Astrocyte (in vitro differentiated cells and primary cell): Measurements from ENCODE around the gene IL1RAP. TPM values are rescaled to one million over a fixed set of nuclear protein-coding genes. Genes with fewer than 3 reads are reported as not detected.

Source experiments
- DNase-seq: peaks from one replicate; pipeline ENCODE4 v3.0.0-alpha.2; 2010; ENCODE audit warnings: low read depth
- FAIRE-seq: peaks from 2 replicates; lab custom pipeline; 2011; peaks lifted over from hg19 to GRCh38; lab: Jason Lieb, UNC
- H2AFZ ChIP-seq: 2 replicates; pipeline ENCODE4 v1.6.0; 2012; ENCODE audit warnings: low read depth, low read length, inconsistent platforms
- H3K27ac ChIP-seq: 2 replicates; pipeline ENCODE4 v1.5.1; 2011; ENCODE audit warnings: low read depth, low read length, inconsistent platforms
- H3K27me3 ChIP-seq: 2 replicates; pipeline ENCODE4 v1.6.0; 2011; ENCODE audit warnings: low read length, inconsistent platforms; ENCODE audit not compliant: insufficient read depth
- H3K36me3 ChIP-seq: 2 replicates; pipeline ENCODE4 v1.5.1; 2011; ENCODE audit warnings: low read length, inconsistent platforms; ENCODE audit not compliant: insufficient read depth
- H3K4me1 ChIP-seq: 2 replicates; pipeline ENCODE4 v1.5.1; 2011; ENCODE audit warnings: low read length, inconsistent platforms; ENCODE audit not compliant: insufficient read depth
- H3K4me2 ChIP-seq: 2 replicates; pipeline ENCODE4 v1.6.0; 2012; ENCODE audit warnings: low read length, inconsistent platforms
- H3K4me3 ChIP-seq: 2 replicates; pipeline ENCODE4 v1.5.1; 2011; ENCODE audit warnings: low read depth, mild to moderate bottlenecking, low read length, inconsistent platforms; ENCODE audit not compliant: insufficient read depth
- H3K79me2 ChIP-seq: 2 replicates; pipeline ENCODE4 v1.6.0; 2012; ENCODE audit warnings: mild to moderate bottlenecking, low read length, inconsistent platforms; ENCODE audit not compliant: insufficient read depth
- H3K9ac ChIP-seq: 2 replicates; pipeline ENCODE4 v1.6.0; 2012; ENCODE audit warnings: mild to moderate bottlenecking, low read length, inconsistent platforms
- H3K9me3 ChIP-seq: 2 replicates; pipeline ENCODE4 v1.5.1; 2012; ENCODE audit warnings: low read depth, mild to moderate bottlenecking, low read length, inconsistent platforms; ENCODE audit not compliant: insufficient read depth
- H4K20me1 ChIP-seq: 2 replicates; pipeline ENCODE4 v1.6.0; 2012; ENCODE audit warnings: low read length, inconsistent platforms; ENCODE audit not compliant: insufficient read depth
- H3K27ac Mint-ChIP-seq: one replicate; pipeline ENCODE4 v1.8.0; 2021; ENCODE audit warnings: mild to moderate bottlenecking, mixed read lengths; ENCODE audit not compliant: unreplicated experiment
- H3K27me3 Mint-ChIP-seq: one replicate; pipeline ENCODE4 v1.8.0; 2021; ENCODE audit warnings: low read depth, mixed read lengths; ENCODE audit not compliant: unreplicated experiment
- H3K36me3 Mint-ChIP-seq: one replicate; pipeline ENCODE4 v1.8.0; 2021; ENCODE audit warnings: low read depth, mixed read lengths; ENCODE audit not compliant: unreplicated experiment
- H3K4me1 Mint-ChIP-seq: one replicate; pipeline ENCODE4 v1.8.0; 2021; ENCODE audit warnings: low read depth, mixed read lengths; ENCODE audit not compliant: unreplicated experiment
- H3K4me3 Mint-ChIP-seq: one replicate; pipeline ENCODE4 v1.8.0; 2021; ENCODE audit warnings: mild to moderate bottlenecking, moderate library complexity, mixed read lengths; ENCODE audit not compliant: unreplicated experiment
- H3K9me3 Mint-ChIP-seq: one replicate; pipeline ENCODE4 v1.8.0; 2021; ENCODE audit warnings: mild to moderate bottlenecking, mixed read lengths; ENCODE audit not compliant: unreplicated experiment
- CTCF ChIP-seq: IDR thresholded peaks from 2 replicates; pipeline ENCODE4 v1.5.1; 2011; ENCODE audit warnings: low read depth, mild to moderate bottlenecking, inconsistent platforms, low read length, moderate library complexity; ENCODE audit not compliant: insufficient read depth
- EZH2 ChIP-seq: IDR thresholded peaks from 2 replicates; pipeline ENCODE4 v1.6.1; 2012; ENCODE audit warnings: mild to moderate bottlenecking, low read length, inconsistent platforms; ENCODE audit not compliant: insufficient read depth
- total RNA-seq: library from RNA; stranded (reverse); gene quantifications from 2 replicates; pipeline ENCODE4 v1.2.1, GENCODE V29; 2021

Gene IL1RAP
- total RNA-seq, 1 donor from 2014 or later: 19.4 TPM

- peaks cover 1% of the 10 kb centered on the region for H3K9me3 Mint-ChIP-seq
- H3K4me1 Mint-ChIP-seq: no peaks in the 10 kb centered on the region
- H3K4me3 Mint-ChIP-seq: no peak overlapping the region
- Histone ChIP-seq H3K79me2 (no peaks in the 10 kb centered on the region), H3K4me1 (no peaks in the 10 kb centered on the region), H4K20me1 (no peaks in the 10 kb centered on the region), H3K9ac (no peak overlapping the region), H2AFZ (no peak overlapping the region), H3K27ac (no peak overlapping the region), H3K4me3 (no peak overlapping the region), H3K9me3 (no peaks in the 10 kb centered on the region), H3K27me3 (no peaks in the 10 kb centered on the region), H3K4me2 (no peak overlapping the region), H3K36me3 (peaks cover 3% of the 10 kb centered on the region)
- DNase-seq: no peak
- FAIRE-seq: no peak
- TF ChIP-seq EZH2 (no peak), CTCF (no peak)
- no peaks in the 10 kb centered on the region for H3K27me3 Mint-ChIP-seq
- H3K36me3 Mint-ChIP-seq: no peaks in the 10 kb centered on the region
- no peak overlapping the region for H3K27ac Mint-ChIP-seq
These were observed 107.2 kb downstream of the IL1RAP start for GRCh38 chr3:190620886-190621608.

DNA sequence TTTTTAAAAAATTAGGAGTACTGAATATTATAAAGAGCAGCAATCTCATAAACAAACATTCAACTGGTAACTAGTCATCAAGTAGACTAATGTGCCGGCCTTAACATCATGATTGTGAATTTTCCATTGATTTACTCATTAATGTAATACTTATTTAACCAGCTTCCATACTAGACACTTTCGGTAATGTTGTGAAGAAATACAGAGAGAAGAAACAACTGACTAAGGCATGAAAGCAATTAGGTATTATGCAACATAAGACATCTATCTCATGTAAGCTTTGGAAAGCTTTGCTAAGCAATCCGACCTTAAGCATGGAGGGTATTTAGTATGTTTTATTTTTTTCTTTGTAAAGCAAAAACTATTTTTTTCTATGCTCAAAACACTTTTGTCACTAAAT lies 108.0 kb downstream of the IL1RAP start:
- Histone ChIP-seq H3K4me1 (no peaks in the 10 kb centered on the region), H3K79me2 (no peaks in the 10 kb centered on the region), H3K27ac (no peak overlapping the region), H4K20me1 (no peaks in the 10 kb centered on the region), H3K4me2 (no peak overlapping the region), H2AFZ (no peak overlapping the region), H3K4me3 (no peak overlapping the region), H3K9ac (no peak overlapping the region), H3K9me3 (no peaks in the 10 kb centered on the region), H3K27me3 (no peaks in the 10 kb centered on the region), H3K36me3 (peaks cover 3% of the 10 kb centered on the region)
- peaks cover 2% of the 10 kb centered on the region for H3K36me3 Mint-ChIP-seq
- TF ChIP-seq EZH2: no peak
- no peak for TF ChIP-seq CTCF
- no peak overlapping the region for H3K27ac Mint-ChIP-seq
- H3K9me3 Mint-ChIP-seq: peaks cover 1% of the 10 kb centered on the region
- FAIRE-seq (no peak), DNase-seq (no peak)
- no peaks in the 10 kb centered on the region for H3K27me3 Mint-ChIP-seq
- H3K4me1 Mint-ChIP-seq: no peaks in the 10 kb centered on the region
- no peak overlapping the region for H3K4me3 Mint-ChIP-seq

GRCh38 chr3:190624282-190624681 lies 110.4 kb downstream of the IL1RAP start:
- Histone ChIP-seq H3K27ac (no peak overlapping the region), H3K79me2 (no peaks in the 10 kb centered on the region), H2AFZ (no peak overlapping the region), H3K36me3 (peaks cover 5% of the 10 kb centered on the region), H3K4me3 (no peak overlapping the region), H3K27me3 (no peaks in the 10 kb centered on the region), H4K20me1 (no peaks in the 10 kb centered on the region), H3K4me1 (no peaks in the 10 kb centered on the region), H3K9me3 (no peaks in the 10 kb centered on the region), H3K9ac (no peak overlapping the region), H3K4me2 (no peak overlapping the region)
- TF ChIP-seq CTCF: no peak
- TF ChIP-seq EZH2: no peak
- peaks cover 1% of the 10 kb centered on the region for H3K9me3 Mint-ChIP-seq
- no peak overlapping the region for H3K4me3 Mint-ChIP-seq
- no peak for DNase-seq
- H3K36me3 Mint-ChIP-seq: peaks cover 3% of the 10 kb centered on the region
- no peaks in the 10 kb centered on the region for H3K4me1 Mint-ChIP-seq
- no peaks in the 10 kb centered on the region for H3K27me3 Mint-ChIP-seq
- H3K27ac Mint-ChIP-seq: no peak overlapping the region
- no peak for FAIRE-seq
